SU-DHL-6 (cell line): ENCODE data around the gene HIF3A.

Source experiments
- H2AFZ ChIP-seq: fragments of 200-600 bp; sonication (generic); 2 replicates; pipeline ENCODE4 v1.6.1; 2014; ENCODE audit warnings: low read depth, mild to moderate bottlenecking, moderate library complexity, mixed read lengths, antibody characterized with exemption, low read length; ENCODE audit not compliant: severe bottlenecking
- H3F3A ChIP-seq: fragments of 200-600 bp; shearing (Covaris generic); 2 replicates; pipeline ENCODE4 v1.6.0; 2016; ENCODE audit warnings: antibody characterized with exemption, mild to moderate bottlenecking; ENCODE audit not compliant: insufficient read depth
- H3K27ac ChIP-seq: fragments of 200-600 bp; sonication (generic); 2 replicates; pipeline ENCODE4 v1.5.1; 2016; ENCODE audit warnings: low read depth, mild to moderate bottlenecking, low read length, moderate library complexity, mixed read lengths
- H3K27me3 ChIP-seq: fragments of 200-600 bp; sonication (generic), shearing (Covaris generic); 2 replicates; pipeline ENCODE4 v1.6.0; 2014; ENCODE audit warnings: mild to moderate bottlenecking, low read length
- H3K36me3 ChIP-seq: fragments of 200-600 bp; sonication (generic); 2 replicates; pipeline ENCODE4 v1.6.1; 2014; ENCODE audit warnings: mild to moderate bottlenecking, low read length, mixed read lengths
- H3K4me2 ChIP-seq: fragments of 300-600, 200-600 bp; shearing (Covaris generic), sonication (generic); 2 replicates; pipeline ENCODE4 v1.6.0; 2014; ENCODE audit warnings: low read length, low read depth, mild to moderate bottlenecking; ENCODE audit not compliant: poor library complexity, severe bottlenecking
- H3K4me3 ChIP-seq: fragments of 200-600 bp; sonication (generic); 2 replicates; pipeline ENCODE4 v1.5.1; 2014; ENCODE audit warnings: antibody characterized with exemption, low read length, mild to moderate bottlenecking, mixed read lengths; ENCODE audit not compliant: insufficient read depth, poor library complexity, severe bottlenecking
- H3K79me2 ChIP-seq: fragments of 200-600 bp; sonication (generic); 2 replicates; pipeline ENCODE4 v1.6.1; 2014; ENCODE audit warnings: mild to moderate bottlenecking, low read length, moderate library complexity; ENCODE audit not compliant: insufficient read depth
- H3K9ac ChIP-seq: fragments of 200-600 bp; sonication (generic); 2 replicates; pipeline ENCODE4 v1.7.0; 2014; ENCODE audit warnings: mild to moderate bottlenecking, low read length
- H3K9me2 ChIP-seq: fragments of 200-600 bp; sonication (generic); replicated peaks from 2 replicates; pipeline ENCODE4 v1.6.1; 2014; ENCODE audit warnings: low read length; ENCODE audit not compliant: insufficient read depth
- H3K9me3 ChIP-seq: fragments of 200-600 bp; sonication (generic); 2 replicates; pipeline ENCODE4 v1.6.1; 2014; ENCODE audit warnings: low read length, mixed read lengths; ENCODE audit not compliant: insufficient read depth
- H4K20me1 ChIP-seq: fragments of 200-600 bp; sonication (generic); 2 replicates; pipeline ENCODE4 v1.6.1; 2014; ENCODE audit warnings: low read depth, mild to moderate bottlenecking, antibody characterized with exemption, low read length, moderate library complexity, mixed read lengths
- EZH2phosphoT487 ChIP-seq: fragments of 200-600 bp; sonication (generic), shearing (Covaris generic); conservative IDR thresholded peaks from 2 replicates; pipeline ENCODE4 v1.6.1; 2018; ENCODE audit warnings: mild to moderate bottlenecking, antibody characterized with exemption, low read length, moderate library complexity, mixed read lengths
- TF ChIP-seq, protein P1 (sequence below): fragments of 200-600 bp; sonication (generic); IDR thresholded peaks from one replicate; pipeline ENCODE4 v1.5.1; 2017; ENCODE audit warnings: antibody characterized with exemption, mild to moderate bottlenecking, low read length, moderate library complexity; ENCODE audit not compliant: insufficient read depth, poor library complexity, severe bottlenecking

HIF3A gene

DNA sequence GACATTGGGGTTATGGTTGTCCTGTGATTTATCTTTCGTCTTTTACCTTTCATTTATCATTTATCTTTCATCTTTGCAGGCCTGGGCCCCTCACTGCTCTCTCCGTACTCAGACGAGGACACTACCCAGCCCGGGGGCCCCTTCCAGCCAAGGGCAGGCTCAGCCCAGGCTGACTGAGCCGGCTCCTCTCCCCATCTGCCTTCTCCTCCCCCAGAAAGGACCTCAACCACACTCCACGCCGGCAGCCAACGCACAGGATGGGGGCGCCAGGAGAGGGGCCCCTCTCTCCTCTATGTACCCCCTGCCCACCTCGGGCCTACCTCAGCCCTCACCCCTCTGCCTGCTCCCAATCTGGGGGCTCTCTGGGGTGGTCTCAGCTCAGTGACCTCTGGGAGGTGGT is 42.6 kb downstream of the HIF3A start:
- TF ChIP-seq, protein P1, sequence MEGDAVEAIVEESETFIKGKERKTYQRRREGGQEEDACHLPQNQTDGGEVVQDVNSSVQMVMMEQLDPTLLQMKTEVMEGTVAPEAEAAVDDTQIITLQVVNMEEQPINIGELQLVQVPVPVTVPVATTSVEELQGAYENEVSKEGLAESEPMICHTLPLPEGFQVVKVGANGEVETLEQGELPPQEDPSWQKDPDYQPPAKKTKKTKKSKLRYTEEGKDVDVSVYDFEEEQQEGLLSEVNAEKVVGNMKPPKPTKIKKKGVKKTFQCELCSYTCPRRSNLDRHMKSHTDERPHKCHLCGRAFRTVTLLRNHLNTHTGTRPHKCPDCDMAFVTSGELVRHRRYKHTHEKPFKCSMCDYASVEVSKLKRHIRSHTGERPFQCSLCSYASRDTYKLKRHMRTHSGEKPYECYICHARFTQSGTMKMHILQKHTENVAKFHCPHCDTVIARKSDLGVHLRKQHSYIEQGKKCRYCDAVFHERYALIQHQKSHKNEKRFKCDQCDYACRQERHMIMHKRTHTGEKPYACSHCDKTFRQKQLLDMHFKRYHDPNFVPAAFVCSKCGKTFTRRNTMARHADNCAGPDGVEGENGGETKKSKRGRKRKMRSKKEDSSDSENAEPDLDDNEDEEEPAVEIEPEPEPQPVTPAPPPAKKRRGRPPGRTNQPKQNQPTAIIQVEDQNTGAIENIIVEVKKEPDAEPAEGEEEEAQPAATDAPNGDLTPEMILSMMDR = no peak
- no peak for TF ChIP-seq EZH2phosphoT487
- no peak overlapping the region for H3K4me2 ChIP-seq
- H3K27me3 ChIP-seq = no peaks in the 10 kb centered on the region
- H3K9ac ChIP-seq = no peak overlapping the region
- no peak overlapping the region for H3K4me3 ChIP-seq
- H4K20me1 ChIP-seq = no peaks in the 10 kb centered on the region
- H3K36me3 ChIP-seq = no peaks in the 10 kb centered on the region
- no peak overlapping the region for H2AFZ ChIP-seq
- H3K79me2 ChIP-seq = no peaks in the 10 kb centered on the region
- no peaks in the 10 kb centered on the region for H3F3A ChIP-seq
- no peaks in the 10 kb centered on the region for H3K9me2 ChIP-seq
- no peaks in the 10 kb centered on the region for H3K9me3 ChIP-seq
- H3K27ac ChIP-seq = no peak overlapping the region

DNA sequence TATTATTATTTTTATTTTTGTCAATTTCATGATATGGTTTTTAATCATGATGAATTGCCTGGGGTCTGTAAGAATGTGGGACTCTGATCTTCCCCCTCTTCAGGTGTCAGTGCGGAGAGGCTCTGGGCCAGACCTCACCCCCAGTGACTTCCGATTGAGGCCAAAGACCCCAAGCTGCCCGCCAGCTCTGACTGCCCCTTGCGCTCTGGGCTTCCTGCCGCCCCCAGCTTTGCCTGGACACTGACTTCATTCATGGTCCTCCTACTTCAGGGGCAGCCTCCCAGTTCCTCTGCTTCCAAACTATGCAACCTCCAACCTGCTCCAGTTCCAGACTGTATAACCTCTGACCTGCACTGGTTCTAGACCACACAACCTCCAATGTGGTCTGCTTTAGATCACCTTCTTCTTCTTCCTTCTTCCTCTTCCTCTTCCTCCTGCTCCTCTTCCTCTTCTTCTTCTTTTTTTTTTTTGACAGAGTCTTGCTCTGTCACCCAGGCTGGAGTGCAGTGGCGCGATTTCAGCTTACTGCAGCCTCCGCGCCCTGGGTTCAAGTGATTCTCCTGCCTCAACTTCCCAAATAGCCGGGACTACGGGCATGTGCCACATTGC is 43.3 kb downstream of the HIF3A start:
- Histone ChIP-seq H3K4me3 (no peak overlapping the region), H3K9me3 (no peaks in the 10 kb centered on the region), H3K27ac (no peak overlapping the region), H3K36me3 (no peaks in the 10 kb centered on the region), H3K27me3 (no peaks in the 10 kb centered on the region), H3K4me2 (no peak overlapping the region), H3K9ac (no peak overlapping the region), H2AFZ (no peak overlapping the region), H3F3A (no peaks in the 10 kb centered on the region), H3K79me2 (no peaks in the 10 kb centered on the region), H4K20me1 (no peaks in the 10 kb centered on the region), H3K9me2 (no peaks in the 10 kb centered on the region)
- TF ChIP-seq EZH2phosphoT487 = no peak
- TF ChIP-seq, protein P1 = no peak

DNA sequence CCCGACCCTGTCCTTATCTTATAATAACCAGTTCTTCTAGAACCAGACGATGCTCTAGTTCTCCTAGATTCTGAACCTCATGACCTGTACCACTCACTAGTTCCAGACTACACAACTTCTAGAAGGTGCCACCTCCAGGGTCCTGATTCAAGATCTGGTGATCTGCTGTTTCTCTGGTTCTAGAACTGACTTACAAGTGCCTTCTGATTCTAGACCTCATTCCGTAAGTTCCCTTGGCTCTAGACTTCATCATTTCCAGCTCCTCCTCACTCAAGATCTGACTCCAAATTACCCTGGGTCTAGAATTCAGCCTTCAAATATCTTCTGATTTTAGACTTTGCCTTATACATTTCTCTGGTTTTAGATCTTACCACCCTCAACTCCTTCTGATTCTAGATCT is 45.1 kb downstream of the HIF3A start:
- no peak overlapping the region for H3K4me2 ChIP-seq
- TF ChIP-seq EZH2phosphoT487 = no peak
- TF ChIP-seq, protein P1 = no peak
- H4K20me1 ChIP-seq = no peaks in the 10 kb centered on the region
- H3F3A ChIP-seq = peaks cover 3% of the 10 kb centered on the region; the same call in 1 of the 2 replicates
- no peak overlapping the region for H2AFZ ChIP-seq
- H3K27me3 ChIP-seq = no peaks in the 10 kb centered on the region
- no peaks in the 10 kb centered on the region for H3K9me2 ChIP-seq
- no peak overlapping the region for H3K27ac ChIP-seq
- H3K36me3 ChIP-seq = no peaks in the 10 kb centered on the region
- no peaks in the 10 kb centered on the region for H3K79me2 ChIP-seq
- no peaks in the 10 kb centered on the region for H3K9me3 ChIP-seq
- H3K9ac ChIP-seq = no peak overlapping the region
- H3K4me3 ChIP-seq = no peak overlapping the region
